ENCODE data around the gene VPS26A.
A peak's percentile ranks its signal among the peaks of the same experiment; 100 is the strongest.

The VPS26A gene

DNA sequence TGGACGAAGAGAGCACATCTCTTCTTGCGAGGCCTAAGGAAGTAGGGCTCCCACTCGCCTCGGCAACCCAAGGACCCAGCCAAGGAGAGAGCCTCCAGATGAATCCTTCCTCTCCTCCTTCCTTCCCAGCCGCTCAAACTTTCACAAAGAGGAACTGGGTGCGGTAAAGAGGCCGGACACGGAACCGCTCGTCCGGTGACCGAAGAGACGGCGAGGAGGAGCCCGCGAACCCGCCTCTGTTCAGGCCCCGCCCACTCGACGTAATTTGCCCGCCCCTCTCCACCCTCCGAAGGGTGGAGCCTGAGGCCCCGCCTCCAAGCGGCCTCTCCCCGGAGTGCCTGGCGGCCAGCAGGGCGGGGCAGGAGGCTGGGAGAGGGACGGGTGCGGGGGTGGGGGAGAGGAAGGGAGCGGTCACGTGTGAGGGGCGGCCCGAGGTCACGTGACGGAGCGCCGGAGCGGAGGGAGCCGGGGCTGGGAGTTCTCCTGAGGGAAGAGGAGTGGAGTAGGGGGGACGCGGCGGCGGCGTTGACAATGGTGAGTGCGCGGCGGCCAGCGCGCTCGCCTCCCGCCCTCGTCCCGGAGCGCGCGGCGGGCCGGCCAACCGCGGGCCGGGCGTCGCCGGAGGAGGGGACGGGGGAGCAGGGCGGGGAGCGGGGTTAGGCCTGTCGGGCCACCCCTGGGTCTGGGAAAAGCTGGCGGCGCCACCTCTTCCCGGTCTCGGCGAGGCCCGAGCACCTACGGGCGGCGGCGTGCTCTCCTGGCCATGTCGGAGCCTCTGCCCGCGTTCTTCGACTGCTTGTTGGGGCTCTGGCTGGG is at the start of gene VPS26A:
Gene VPS26A (plus strand): TSS at position 432 of the 816 bp plus-strand sequence. CDS start 100 bp downstream, at position 532.
- DNase-seq (ENCODE audit: low spot score) = peak; percentile 98

DNA sequence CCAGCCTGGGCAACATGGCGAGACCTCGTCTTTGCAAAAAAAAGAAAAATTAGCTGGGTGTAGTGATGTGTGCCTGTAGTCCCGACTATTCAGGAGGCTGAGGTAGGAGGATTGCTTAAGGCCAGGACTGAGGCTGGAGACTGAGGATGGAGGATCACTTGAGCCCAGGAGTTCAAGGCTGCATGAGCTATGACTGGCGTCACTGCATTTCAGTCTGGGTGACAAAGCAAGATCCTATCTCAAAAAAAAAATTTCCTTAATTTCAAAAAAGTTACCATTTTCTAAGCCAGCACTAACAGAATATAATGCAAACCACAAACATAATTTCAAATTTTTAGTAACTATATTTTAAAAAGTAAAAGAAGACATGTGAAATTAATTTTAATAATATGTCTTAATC is 49.4 kb upstream of the VPS26A start:
- DNase-seq (ENCODE audit: low spot score) = no peak

DNA sequence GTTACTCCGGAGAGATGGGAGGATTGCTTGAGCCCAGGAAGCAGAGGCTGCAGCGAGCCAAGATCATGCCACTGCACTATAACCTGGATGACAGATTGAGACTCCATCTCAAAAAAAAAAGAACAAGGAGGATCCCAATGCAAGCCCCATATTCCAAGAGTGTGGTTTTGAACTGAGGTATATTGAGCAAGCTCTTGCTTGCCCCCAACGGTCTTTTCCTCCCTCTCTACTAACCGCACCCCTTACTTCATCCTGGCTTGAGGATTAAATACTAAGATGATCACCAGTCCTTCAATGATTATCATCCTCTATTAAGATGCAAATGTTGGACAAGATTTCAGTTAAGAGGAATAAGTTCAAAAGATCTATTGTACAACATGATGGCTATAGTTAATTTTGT is 48.5 kb upstream of the VPS26A start:
- no peak for DNase-seq (ENCODE audit: low spot score)

DNA sequence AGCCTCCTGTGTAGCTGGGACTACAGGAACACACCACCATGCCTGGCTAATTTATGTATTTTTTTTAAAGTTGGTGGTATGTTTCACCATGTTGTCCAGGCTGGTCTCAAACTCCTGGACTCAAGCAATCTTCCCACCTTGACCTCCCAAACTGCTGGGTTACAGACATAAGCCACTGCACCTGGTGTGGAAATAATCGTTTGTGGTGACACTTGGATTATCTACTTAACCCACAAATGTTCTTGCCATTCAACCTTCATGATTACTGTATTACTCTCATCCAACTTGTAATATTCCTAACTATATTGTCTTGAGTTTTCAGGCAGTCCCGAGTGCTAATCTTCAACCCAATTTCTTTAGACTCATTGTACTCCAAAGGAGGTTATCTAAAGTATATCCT is 45.7 kb upstream of the VPS26A start:
- no peak for DNase-seq (ENCODE audit: low spot score)

DNA sequence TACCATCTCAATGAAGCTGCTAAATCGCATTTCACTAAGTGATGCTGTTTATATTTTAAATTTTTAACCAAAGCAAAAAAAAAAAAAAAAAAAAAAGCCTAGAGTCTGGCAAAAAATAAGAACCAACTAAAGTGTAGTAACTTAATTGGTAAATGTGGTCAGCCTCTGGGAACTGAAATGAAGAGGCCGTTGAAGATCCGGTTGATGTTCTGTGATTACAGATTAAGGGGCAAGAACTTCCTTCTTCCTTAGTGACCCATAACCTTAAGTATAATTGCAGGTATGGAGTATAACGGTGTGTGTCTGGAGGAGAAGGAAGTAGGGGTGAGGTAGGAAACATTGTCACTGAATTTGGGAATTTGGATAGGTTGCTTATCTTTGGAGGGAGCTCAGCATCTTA is 43.8 kb upstream of the VPS26A start:
- no peak for DNase-seq (ENCODE audit: low spot score)

DNA sequence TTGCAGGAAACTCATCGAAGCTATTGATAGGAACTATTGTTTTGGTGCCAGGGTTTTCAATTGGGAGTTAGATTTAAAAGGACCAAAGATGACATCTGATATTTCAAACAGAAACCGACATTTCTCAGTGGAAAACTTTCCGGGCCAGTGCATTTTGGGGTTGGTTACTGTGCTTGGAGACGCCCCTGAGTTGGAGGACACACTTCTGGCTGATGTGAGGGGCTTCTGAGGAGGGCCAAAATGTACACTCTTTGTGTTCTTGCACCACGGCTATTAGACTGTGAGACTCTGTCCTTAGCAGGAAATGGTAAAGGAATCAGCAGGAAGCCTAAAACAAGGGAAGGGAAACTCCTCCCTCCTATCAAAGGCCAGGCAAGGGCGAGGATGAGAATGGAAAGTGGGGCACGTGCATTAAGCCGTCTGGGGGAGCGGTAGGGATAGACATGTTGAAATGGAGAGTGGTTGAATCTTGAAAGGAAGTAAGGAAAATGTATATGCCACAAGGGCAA is 37.9 kb upstream of the VPS26A start:
- peak; percentile 34 for DNase-seq (ENCODE audit: low spot score)

DNA sequence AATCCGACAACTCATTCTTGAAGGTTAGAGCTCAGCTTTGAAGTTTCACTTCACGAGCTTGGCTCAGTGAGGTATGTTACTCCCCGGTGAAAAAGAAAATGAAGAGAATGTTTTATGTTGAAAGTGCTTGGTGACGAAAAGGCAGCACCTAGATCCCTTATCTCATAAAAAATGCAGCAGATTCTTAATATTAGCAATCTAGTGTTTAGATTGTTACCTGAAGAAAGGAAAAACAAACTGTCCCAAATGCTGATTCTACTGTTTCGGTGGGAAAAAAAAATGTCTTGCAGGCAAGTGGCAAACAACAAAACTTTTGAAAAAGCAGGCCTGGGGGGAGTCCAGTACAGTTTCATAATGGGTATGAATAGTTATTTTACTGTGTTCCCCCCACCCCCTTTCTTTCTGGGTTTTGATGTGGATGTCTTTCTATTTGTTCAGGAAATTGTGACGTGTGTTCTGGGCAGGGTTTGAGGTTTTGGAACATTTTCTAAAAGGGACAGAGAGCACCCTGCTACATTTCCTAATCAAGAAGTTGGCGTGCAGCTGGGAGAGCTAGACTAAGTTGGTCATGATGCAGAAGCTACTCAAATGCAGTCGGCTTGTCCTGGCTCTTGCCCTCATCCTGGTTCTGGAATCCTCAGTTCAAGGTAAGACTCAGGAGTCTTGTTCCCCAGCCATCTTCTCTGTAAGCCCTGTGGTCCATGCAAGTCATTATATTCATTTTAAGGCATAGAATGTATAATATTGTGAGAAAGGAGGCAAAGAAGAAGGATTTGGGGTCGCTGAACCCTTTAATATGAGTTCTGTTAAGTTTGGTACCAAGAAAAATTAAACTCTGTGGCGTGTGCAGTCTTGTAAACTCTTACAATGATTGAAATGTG is 36.1 kb upstream of the VPS26A start, which contains the start of gene SRGN:
Gene SRGN (plus strand): TSS at position 514 of the 881 bp plus-strand sequence. CDS start 55 bp downstream, at position 569.
- no peak for DNase-seq (ENCODE audit: low spot score)

DNA sequence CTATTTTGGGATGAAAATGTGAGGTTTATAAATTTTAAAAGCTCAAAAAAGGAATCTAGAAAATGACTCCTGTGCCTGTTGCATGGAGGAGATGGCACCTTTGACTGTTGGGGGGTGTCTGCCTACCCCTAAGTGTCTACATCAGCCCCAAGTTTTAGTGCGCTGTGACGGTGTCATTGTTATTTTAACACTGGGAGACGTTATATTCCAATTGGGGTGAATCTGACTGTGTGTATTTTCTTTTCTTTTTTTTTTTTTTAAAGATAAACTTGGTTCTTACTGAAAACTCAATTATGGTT is 35.6 kb upstream of the VPS26A start:
- DNase-seq (ENCODE audit: low spot score) = no peak

DNA sequence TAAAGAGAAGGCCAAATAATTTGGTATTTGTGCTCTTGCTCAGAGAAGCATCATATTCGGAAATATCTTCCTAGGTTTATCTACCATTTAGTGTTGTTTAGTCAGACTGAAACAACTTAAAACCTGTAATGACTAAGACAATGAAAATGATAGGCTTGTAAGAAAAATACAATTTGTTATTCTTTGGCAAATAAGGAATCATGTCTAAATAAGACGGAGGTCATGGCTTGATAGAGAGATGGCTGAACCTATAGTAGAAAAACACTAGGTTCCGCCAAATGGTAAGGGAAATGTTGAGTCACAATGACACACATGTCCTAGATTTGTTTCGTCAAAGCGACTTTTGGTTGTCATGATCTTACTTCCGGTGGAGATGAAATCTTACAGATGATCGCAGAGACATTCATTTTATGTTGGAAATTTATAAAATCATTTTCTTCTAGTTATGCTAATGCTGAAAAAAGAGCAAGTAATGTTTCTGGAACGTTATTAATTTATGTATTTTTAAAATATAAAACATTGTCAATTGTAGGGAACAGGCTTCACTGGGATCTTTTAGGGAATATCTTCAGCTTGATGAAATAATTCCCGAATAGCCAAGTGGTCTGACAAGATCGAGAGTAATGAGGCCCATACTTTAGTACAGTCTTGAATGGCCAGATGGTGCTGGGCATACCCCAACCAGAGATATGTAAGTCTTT is 35.0 kb upstream of the VPS26A start:
- DNase-seq (ENCODE audit: low spot score) = no peak

DNA sequence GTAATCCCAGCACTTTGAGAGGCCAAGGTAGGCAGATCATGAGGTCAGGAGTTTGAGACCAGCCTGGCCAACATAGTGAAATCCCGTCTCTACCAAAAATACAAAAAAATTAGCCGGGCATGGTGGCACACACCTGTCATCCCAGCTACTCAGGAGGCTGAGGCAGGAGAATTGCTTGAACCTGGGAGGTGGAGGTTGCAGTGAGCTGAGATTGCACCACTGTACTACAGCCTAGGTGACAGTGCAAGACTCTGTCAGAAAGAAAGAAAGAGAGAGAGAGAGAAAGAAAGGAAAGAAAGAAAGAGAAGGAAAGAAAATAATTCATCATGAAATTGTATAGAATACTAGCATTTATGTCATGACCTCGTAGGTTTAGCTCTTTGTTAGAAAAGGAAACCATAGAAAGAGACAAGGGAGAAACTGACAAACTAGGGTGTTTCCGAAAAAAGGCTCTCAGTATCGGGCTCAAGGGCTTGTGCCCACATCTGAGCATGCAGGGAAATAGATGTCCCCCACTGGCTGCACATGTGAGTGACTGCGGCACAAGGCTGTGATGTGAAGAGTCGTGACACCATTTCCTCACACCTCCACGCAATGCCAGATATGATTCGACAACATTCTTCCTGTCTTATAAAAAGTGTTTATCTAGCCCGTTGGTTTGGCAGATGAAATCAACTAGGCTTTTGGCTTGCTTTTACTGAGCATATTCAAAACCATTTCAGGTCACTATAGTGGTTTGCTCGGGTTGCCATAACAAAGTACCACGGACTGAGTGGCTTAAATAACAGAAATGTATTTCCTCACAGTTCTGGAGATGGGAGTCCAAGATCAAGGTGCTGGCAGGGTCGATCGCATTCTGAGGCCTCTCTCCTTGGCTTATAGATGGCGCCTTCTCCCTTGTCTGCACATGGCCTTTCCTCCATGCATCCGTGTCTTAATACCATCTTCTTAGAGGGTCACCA is 34.1 kb upstream of the VPS26A start:
- no peak for DNase-seq (ENCODE audit: low spot score)

DNA sequence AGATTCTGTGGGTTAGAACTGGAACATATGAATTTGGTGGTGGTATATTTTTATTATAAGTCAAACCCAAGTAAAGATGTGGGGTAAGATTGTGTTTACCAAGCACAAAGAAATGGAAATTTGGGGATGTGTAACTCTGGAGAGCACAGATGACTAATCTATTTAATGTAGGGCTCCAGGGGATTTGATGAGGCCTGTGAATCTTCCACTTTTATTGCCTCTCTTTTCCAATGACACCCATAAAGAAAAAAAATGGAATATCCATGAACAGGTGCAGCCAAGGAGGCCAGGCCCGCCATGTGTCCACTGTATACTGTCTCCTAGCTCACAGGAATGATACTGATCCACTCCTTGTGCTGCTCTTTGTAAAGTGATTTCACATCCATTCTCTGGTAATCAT is 33.3 kb upstream of the VPS26A start:
- DNase-seq (ENCODE audit: low spot score) = no peak

DNA sequence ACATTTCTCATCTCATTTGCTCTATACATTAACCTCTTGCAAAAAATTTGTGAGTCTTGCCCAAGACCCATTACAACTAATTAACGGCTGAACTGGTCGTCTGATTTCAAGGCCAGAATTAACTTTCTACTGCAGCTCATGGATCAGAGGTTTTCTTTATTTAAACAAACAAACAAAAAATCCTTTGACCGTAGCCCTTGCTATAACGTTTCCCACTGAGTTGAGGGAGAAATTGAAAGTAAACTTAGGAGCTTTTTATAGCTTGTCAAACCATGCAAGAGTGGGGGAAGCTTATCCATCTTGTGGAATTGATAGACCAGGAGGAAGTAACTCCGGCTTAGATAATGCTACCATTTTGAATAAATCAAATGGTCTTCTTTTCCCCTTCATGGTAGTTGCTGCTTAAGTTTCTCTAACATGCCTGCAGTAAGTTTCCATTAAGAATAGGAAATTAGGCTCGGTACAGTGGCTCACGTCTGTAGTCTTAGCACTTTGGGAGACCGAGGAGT is 32.8 kb upstream of the VPS26A start:
- no peak for DNase-seq (ENCODE audit: low spot score)

DNA sequence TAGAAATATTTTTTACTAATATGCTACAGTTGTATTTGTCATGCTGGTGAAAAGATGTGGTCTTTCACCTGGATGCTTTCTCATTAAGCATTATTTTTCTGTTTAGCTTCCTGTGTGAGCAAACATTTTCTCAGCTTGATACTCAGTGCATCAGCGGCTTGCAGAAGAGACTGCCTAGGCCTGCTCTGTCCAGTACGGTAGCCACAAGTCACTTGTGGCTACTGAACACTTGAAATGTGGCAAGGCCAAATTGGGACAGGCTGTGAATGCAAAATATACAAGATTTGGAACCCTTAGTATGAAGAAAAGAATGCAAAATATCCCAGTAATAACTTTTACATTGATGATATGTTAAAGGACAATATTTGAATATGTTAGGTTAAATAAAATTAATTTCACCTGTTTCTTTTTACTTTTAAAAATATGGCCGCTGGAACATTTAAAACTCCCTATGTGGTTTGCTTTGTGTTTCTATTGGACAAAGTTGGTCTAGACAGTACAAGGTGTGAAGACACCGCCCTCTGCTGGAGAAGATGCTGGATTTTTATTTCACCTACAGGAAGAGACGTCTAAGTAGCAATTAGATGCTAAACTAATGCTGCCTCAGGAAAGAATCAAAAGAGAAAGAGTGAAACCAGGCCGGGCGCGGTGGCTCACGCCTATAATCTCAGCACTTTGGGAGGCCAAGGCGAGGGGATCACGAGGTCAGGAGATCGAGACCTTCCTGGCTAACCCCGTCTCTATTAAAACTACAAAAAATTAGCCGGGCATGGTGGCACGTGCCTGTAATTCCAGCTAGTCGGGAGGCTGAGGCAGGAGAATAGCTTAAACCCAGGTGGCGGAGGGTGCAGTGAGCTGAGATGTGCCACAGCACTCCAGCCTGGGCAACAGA is 30.8 kb upstream of the VPS26A start:
- peak; percentile 68 for DNase-seq (ENCODE audit: low spot score)

DNA sequence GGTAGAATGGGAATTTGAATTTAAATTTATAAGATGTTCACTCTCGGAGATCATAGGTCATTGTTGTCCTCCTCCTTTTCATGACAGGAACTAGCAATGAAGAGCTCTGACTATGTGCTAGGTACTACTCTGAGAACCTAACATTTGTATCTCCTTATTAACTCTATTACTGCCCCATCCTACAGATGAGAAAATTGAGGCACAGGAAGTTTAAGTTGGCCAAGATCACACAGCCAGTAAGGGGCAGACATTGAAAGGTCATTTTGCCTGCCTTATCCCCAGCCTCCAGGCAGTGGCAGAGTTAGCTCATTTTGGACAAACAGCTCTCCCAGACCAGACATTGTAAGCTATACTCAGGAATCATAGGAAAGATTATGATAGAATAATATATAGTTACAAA is 30.0 kb upstream of the VPS26A start:
- DNase-seq (ENCODE audit: low spot score) = no peak

DNA sequence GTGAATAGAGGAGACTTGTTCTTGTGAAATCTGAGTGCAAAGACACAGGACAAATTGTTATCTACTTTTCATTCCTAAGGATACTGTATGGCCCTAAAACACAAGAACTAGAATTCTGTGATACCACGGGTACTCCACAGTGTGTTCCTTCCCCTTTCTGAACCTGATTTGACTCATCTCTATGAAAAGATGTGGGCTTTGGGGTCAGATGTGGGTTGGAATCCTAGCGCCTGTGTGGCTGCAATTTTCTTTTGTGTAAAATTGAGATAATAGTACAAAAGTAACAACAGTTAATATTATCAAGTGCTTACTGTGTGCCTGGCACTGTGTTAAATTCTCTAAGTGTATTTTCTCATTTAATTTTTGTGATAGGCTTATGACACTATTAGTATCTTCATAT is 27.9 kb upstream of the VPS26A start:
- no peak for DNase-seq (ENCODE audit: low spot score)

DNA sequence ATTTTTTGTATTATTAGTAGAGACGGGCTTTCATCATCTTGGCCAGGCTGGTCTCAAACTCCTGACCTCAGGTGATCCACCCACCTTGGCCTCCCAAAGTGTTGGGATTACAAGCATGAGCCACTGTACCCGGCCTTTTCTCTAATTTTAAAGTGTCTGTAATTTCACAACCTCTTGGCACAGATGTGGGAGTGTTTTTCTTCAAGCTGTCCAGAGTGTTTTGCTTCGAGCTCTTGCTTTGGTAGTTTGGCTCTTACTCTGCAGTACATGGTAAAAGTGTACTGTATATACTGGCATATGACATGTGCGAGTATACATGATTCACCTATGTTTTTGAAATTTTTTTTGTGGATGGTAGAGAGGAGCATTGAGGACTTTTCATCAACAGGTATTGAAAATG is 26.2 kb upstream of the VPS26A start:
- DNase-seq (ENCODE audit: low spot score) = no peak

DNA sequence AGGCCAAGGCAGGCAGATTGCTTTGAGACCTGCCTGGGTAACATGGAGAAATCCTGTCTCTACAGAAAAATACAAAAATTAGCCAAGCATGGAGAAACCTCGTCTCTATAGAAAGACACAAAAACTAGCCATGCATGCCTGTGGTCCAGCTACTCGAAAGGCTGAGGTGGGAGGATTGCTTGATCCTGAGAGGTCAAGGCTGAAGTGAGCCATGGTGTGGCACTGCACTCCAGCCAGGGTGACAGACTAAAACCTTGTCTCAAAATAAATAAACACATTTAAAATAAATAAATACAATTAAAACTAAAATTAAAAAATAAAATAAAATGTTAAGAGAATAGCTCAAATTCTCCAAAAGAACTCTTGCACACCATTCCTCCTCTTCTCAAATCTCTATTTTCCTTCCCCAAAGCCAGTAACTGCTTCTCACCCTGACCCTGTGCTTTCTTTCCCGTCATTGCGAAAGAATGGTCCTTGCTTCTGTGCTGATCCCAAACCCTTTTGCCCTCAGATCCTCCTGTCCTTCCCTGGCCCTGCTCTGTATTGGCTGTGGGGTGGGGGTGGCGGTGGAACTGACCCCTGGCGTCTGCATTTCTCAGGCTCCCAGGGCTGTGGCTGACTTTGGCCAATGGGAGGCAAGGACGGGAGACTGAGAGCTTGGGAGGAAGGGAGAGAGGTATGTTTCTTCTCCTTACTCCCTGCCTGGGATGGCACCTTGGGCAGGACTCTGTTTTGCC is 23.7 kb upstream of the VPS26A start:
- peak; percentile 41 for DNase-seq (ENCODE audit: low spot score)

DNA sequence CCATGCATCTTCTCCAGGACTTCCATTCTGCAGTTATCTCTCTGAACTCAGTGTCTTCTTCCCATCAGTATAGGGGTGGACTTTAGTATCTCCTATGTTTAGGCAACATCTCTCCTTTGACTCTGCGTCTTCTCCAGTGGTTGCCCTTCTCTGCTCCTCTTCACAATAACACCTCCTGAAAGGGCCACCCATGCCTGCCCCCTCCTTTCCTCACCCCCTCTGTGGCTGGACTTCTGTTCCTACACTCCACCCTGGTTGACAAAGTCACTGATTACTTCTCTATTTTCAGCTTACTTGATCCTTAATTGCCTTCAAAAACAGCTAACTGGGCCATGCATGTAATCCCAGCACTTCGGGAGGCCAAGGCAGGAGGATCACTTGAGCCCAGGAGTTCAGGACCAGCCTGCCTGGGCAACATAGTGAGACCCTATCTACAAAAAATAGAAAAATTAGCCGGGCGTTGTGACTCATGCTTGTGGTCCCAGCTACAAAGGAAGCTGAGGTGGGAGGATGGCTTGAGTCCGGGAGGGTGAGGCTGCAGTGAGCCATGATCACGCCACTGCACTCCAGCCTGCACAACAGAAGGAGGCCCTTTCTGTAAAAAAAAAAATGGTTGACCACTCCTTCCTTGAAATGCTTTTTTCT is 22.4 kb upstream of the VPS26A start:
- no peak for DNase-seq (ENCODE audit: low spot score)

DNA sequence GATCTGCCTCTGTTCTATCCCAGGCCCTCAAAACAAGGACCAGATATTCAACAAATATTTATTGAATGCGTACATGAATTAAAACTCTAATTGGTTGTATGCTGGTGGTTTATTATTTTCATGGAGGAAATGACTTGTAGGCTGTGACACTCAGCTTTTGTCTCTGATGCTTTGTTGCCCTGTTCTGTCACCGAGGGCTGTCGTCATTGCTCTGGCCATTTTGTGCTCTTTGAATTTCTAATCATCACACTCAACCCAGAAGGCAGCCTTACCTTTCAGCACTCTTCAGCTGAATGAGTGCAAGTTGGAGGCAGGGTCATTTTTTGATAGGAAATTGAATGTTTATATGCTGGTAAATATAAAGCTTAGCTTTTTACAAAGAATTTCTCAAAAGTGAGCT is 21.5 kb upstream of the VPS26A start:
- DNase-seq (ENCODE audit: low spot score) = no peak

All from iPS-NIHi11 (cell line).